ENCODE data around the gene TMEM63B. TPM values are rescaled to one million over a fixed set of nuclear protein-coding genes. Genes with fewer than 3 reads are reported as not detected.

Gene TMEM63B
- total and polyA plus RNA-seq, 9 of the 15 experiments (the other 6 are each of a cell fraction or from before 2014, with no cell fraction given): 0.14 to 39.4 (median 14.4) TPM

DNA sequence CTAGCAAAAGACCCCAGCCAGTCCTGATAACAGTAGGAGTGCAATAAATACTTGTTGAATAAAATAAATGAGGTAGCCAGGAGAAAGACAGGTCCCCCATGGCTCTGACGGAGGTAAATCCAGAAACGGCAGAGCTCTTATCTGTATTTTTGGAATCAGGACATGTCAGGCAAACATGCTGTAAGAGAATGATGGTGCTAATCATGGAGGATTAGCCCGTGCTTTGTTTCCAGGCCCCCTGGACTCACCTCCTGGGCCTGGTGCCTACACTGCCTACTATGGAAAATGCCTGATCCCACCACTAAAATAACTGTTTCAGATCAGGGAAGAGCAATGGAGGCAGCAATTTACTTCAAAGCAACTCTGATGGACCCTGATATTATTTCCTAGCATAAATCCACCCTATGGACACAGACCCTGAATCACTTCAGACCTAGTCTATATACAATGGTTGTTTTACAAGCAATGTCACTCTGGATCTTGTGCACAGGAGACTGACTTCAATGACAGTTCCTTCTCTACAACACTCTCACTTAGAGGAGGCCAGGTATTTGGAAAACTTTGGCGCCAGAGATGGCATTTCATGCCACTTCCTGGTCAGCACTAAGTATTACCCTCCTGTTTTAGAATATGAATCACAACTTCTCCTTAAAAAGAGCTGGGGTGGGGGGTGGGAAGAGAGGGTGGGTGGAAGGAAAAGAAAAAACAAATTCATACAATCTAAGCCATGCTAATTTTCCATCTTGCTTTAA lies 6.5 kb upstream of the TMEM63B start (continued):
- TF ChIP-seq, protein P1, sequence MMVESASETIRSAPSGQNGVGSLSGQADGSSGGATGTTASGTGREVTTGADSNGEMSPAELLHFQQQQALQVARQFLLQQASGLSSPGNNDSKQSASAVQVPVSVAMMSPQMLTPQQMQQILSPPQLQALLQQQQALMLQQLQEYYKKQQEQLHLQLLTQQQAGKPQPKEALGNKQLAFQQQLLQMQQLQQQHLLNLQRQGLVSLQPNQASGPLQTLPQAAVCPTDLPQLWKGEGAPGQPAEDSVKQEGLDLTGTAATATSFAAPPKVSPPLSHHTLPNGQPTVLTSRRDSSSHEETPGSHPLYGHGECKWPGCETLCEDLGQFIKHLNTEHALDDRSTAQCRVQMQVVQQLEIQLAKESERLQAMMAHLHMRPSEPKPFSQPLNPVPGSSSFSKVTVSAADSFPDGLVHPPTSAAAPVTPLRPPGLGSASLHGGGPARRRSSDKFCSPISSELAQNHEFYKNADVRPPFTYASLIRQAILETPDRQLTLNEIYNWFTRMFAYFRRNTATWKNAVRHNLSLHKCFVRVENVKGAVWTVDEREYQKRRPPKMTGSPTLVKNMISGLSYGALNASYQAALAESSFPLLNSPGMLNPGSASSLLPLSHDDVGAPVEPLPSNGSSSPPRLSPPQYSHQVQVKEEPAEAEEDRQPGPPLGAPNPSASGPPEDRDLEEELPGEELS (CRISPR knock-in tag; IDR thresholded peaks at IDR 0.05; ENCODE audit: borderline replicate concordance): no peak
- TF ChIP-seq NFIX (CRISPR knock-in tag; IDR thresholded peaks at IDR 0.05; ENCODE audit: low read depth) (no peak), RCOR1 (IDR thresholded peaks at IDR 0.05; ENCODE audit: borderline replicate concordance in 1 of 2, low read depth in 2 of 2, low read length in 2 of 2) (peak in 1 of 2 experiments; percentile 86; a peak in 2 of 4 replicates), CREM (IDR thresholded peaks at IDR 0.05; ENCODE audit: low read depth) (no peak), HCFC1 (IDR thresholded peaks at IDR 0.05; ENCODE audit: low read depth, low read length) (no peak), MECOM (CRISPR knock-in tag; IDR thresholded peaks at IDR 0.05) (no peak), SAFB2 (IDR thresholded peaks at IDR 0.05; ENCODE audit: borderline replicate concordance, low read depth, low read length, severe bottlenecking) (no peak), CBFA2T3 (IDR thresholded peaks at IDR 0.05) (peak; percentile 40)
- TF ChIP-seq, protein P2, sequence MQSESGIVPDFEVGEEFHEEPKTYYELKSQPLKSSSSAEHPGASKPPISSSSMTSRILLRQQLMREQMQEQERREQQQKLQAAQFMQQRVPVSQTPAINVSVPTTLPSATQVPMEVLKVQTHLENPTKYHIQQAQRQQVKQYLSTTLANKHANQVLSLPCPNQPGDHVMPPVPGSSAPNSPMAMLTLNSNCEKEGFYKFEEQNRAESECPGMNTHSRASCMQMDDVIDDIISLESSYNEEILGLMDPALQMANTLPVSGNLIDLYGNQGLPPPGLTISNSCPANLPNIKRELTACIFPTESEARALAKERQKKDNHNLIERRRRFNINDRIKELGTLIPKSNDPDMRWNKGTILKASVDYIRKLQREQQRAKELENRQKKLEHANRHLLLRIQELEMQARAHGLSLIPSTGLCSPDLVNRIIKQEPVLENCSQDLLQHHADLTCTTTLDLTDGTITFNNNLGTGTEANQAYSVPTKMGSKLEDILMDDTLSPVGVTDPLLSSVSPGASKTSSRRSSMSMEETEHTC (IDR thresholded peaks at IDR 0.05): no peak
- TF ChIP-seq, protein P3, sequence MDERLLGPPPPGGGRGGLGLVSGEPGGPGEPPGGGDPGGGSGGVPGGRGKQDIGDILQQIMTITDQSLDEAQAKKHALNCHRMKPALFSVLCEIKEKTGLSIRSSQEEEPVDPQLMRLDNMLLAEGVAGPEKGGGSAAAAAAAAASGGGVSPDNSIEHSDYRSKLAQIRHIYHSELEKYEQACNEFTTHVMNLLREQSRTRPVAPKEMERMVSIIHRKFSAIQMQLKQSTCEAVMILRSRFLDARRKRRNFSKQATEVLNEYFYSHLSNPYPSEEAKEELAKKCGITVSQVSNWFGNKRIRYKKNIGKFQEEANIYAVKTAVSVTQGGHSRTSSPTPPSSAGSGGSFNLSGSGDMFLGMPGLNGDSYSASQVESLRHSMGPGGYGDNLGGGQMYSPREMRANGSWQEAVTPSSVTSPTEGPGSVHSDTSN (CRISPR knock-in tag; IDR thresholded peaks at IDR 0.05; ENCODE audit: low read depth): no peak
- TF ChIP-seq, protein P3 (tag; conservative IDR thresholded peaks at IDR 0.05; ENCODE audit: low read depth): peak; percentile 56
- TF ChIP-seq, protein P4, sequence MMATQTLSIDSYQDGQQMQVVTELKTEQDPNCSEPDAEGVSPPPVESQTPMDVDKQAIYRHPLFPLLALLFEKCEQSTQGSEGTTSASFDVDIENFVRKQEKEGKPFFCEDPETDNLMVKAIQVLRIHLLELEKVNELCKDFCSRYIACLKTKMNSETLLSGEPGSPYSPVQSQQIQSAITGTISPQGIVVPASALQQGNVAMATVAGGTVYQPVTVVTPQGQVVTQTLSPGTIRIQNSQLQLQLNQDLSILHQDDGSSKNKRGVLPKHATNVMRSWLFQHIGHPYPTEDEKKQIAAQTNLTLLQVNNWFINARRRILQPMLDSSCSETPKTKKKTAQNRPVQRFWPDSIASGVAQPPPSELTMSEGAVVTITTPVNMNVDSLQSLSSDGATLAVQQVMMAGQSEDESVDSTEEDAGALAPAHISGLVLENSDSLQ (IDR thresholded peaks at IDR 0.05): peak; percentile 41; the same call in 1 of the 2 replicates
